K562 (cell line): ENCODE measurements around the gene TCOF1. TPM values are rescaled to one million over a fixed set of nuclear protein-coding genes. Genes with fewer than 3 reads are reported as not detected.
A peak's percentile ranks its signal among the peaks of the same experiment; 100 is the strongest.

Experiments
- BMI1 ChIP-seq: fragments of 150-350 bp; IDR thresholded peaks from 2 replicates; pipeline ENCODE4 v1.6.1; 2014; ENCODE audit warnings: low read length
- BRD9 ChIP-seq: fragments of 450-650 bp; IDR thresholded peaks from 2 replicates; pipeline ENCODE4 v1.6.1; 2018; ENCODE audit warnings: low read depth; ENCODE audit not compliant: partially characterized antibody
- CBFA2T2 ChIP-seq: fragments of 450-650 bp; conservative IDR thresholded peaks from 2 replicates; pipeline ENCODE4 v1.6.1; 2017; ENCODE audit warnings: mild to moderate bottlenecking
- CBX3 ChIP-seq, 2 experiments: IDR thresholded peaks; 1 replicate in 1 of 2; 2 replicates in 1 of 2; pipeline ENCODE4 v1.6.1; 2012; ENCODE audit warnings: inconsistent platforms in 2 of 2, low read length in 2 of 2, borderline replicate concordance in 1 of 2, control low read depth in 1 of 2
- CREM ChIP-seq: IDR thresholded peaks from 2 replicates; pipeline ENCODE4 v1.6.1; 2014; ENCODE audit warnings: antibody characterized with exemption, low read depth
- ETV5 ChIP-seq: sonication (generic); formaldehyde crosslinking; IDR thresholded peaks from 2 replicates; pipeline ENCODE4 v1.4.0; 2020; ENCODE audit warnings: low read depth, mild to moderate bottlenecking, missing genetic modification reagents
- HMG20B ChIP-seq: fragments of 250-450 bp; sonication (Bioruptor Pico); IDR thresholded peaks from 2 replicates; pipeline ENCODE4 v1.5.0; 2021; ENCODE audit warnings: mild to moderate bottlenecking
- MAFK ChIP-seq: IDR thresholded peaks from 2 replicates; pipeline ENCODE4 v1.6.1; 2011; ENCODE audit warnings: low read length, improper control_type of control experiment
- MTF1 ChIP-seq: fragments of 250-450 bp; sonication (Bioruptor Pico); IDR thresholded peaks from 2 replicates; pipeline ENCODE4 v1.9.0; 2021; ENCODE audit warnings: moderate library complexity, mild to moderate bottlenecking, inconsistent platforms, borderline replicate concordance
- MYBL2 ChIP-seq, 2 experiments: fragments of 450-650 bp in 1 of 2; sonication (generic) in 1 of 2; formaldehyde crosslinking in 1 of 2; IDR thresholded peaks; 2 replicates each; pipeline versions ENCODE4 v1.6.1 to v1.8.1; 2017 to 2022; ENCODE audit warnings: borderline replicate concordance in 1 of 2, inconsistent platforms in 1 of 2, low read depth in 1 of 2, mild to moderate bottlenecking in 1 of 2, missing genetic modification reagents in 1 of 2, moderate library complexity in 1 of 2
- MYC ChIP-seq, 2 experiments: fragments of 250-450 bp in 1 of 2; sonication (Bioruptor Pico) in 1 of 2; IDR thresholded peaks; 2 replicates each; pipeline versions ENCODE4 v1.5.1 to v1.6.1; 2012 to 2021; ENCODE audit warnings: low read depth in 2 of 2, borderline replicate concordance in 1 of 2, improper control_type of control experiment in 1 of 2, low read length in 1 of 2, mild to moderate bottlenecking in 1 of 2, moderate library complexity in 1 of 2
- NCOA1 ChIP-seq: fragments of 450-650 bp; IDR thresholded peaks from 2 replicates; pipeline ENCODE4 v1.6.1; 2016; ENCODE audit warnings: low read depth
- NCOA2 ChIP-seq, 2 experiments: fragments of 450-650 bp; IDR thresholded peaks; 2 replicates each; pipeline ENCODE4 v1.6.1; 2018; ENCODE audit warnings: mild to moderate bottlenecking in 2 of 2, moderate library complexity in 1 of 2; ENCODE audit not compliant: partially characterized antibody in 2 of 2
- NCOA4 ChIP-seq: fragments of 450-650 bp; IDR thresholded peaks from 2 replicates; pipeline ENCODE4 v1.6.1; 2018; ENCODE audit warnings: mild to moderate bottlenecking; ENCODE audit not compliant: partially characterized antibody
- NFXL1 ChIP-seq: fragments of 450-650 bp; formaldehyde crosslinking; IDR thresholded peaks from 2 replicates; pipeline ENCODE4 v1.4.0; 2021; ENCODE audit warnings: mild to moderate bottlenecking
- RFX5 ChIP-seq: IDR thresholded peaks from 2 replicates; pipeline ENCODE4 v1.6.1; 2011; ENCODE audit warnings: low read depth, mild to moderate bottlenecking, improper control_type of control experiment, low read length
- SREBF1 ChIP-seq: fragments of 150-350 bp; IDR thresholded peaks from 2 replicates; pipeline ENCODE4 v1.6.1; 2014; ENCODE audit warnings: antibody characterized with exemption, low read depth, low read length, borderline replicate concordance
- SRF ChIP-seq, 2 experiments: fragments of 250-450, 450-650 bp in 1 of 2; sonication (Bioruptor Pico) in 1 of 2; sonication (generic) in 1 of 2; formaldehyde crosslinking; IDR thresholded peaks; 2 replicates each; pipeline versions ENCODE4 v1.5.0 to v1.5.1; 2020 to 2022; ENCODE audit warnings: mild to moderate bottlenecking in 1 of 2, missing genetic modification reagents in 1 of 2
- SUPT5H ChIP-seq: fragments of 450-650 bp; IDR thresholded peaks from 2 replicates; pipeline ENCODE4 v1.6.1; 2016
- TEAD2 ChIP-seq: fragments of 450-650 bp; IDR thresholded peaks from 2 replicates; pipeline ENCODE4 v1.6.1; 2016; ENCODE audit warnings: missing genetic modification characterization, control low read depth, missing compliant biosample characterization
- polyA plus RNA-seq, 8 experiments: library from polyadenylated mRNA; depleted of rRNA in 4 of 8; stranded (reverse) in 5 of 8; unstranded in 3 of 8; fragments of >200 nt; fragmentation: Nextera tagmentation in 2 of 8; fragmentation: Illumina TruSeq in 1 of 8; extraction: Ambion mirVana in 2 of 8; extraction: Trizol in 1 of 8; gene quantifications; 2 replicates each; pipeline versions ENCODE4 v1.2.1 to v1.2.3, GENCODE V29; 2011 to 2014; ENCODE audit warnings: inconsistent platforms in 1 of 8, missing spikeins in 1 of 8
- total RNA-seq, 7 experiments: library from RNA; depleted of rRNA in 6 of 7; stranded (reverse); fragments of >200 nt in 6 of 7; fragmentation: Illumina TruSeq in 2 of 7; extraction: Trizol in 2 of 7; gene quantifications; 2 replicates each; pipeline versions ENCODE4 v1.2.1 to v1.2.3, GENCODE V29; 2011 to 2021; ENCODE audit warnings: low replicate concordance in 1 of 7
- TF ChIP-seq, protein P1 (sequence below): sonication (generic); formaldehyde crosslinking; IDR thresholded peaks from 2 replicates; pipeline ENCODE4 v1.5.0; 2020; ENCODE audit warnings: missing genetic modification reagents
- TF ChIP-seq, protein P2 (sequence below): fragments of 450-650 bp; formaldehyde crosslinking; IDR thresholded peaks from 2 replicates; pipeline ENCODE4 v1.4.0; 2022; ENCODE audit warnings: missing genetic modification characterization
- TF ChIP-seq, protein P3 (sequence below): fragments of 450-650 bp; conservative IDR thresholded peaks from 2 replicates; pipeline ENCODE4 v1.6.1; 2016; ENCODE audit warnings: missing genetic modification characterization, low read depth, mild to moderate bottlenecking, missing compliant biosample characterization, moderate library complexity

Gene TCOF1
- total and polyA plus RNA-seq, 9 of the 15 experiments (the other 6 are each of a cell fraction or from before 2014, with no cell fraction given): 9.8 to 134 (median 61.7) TPM

DNA sequence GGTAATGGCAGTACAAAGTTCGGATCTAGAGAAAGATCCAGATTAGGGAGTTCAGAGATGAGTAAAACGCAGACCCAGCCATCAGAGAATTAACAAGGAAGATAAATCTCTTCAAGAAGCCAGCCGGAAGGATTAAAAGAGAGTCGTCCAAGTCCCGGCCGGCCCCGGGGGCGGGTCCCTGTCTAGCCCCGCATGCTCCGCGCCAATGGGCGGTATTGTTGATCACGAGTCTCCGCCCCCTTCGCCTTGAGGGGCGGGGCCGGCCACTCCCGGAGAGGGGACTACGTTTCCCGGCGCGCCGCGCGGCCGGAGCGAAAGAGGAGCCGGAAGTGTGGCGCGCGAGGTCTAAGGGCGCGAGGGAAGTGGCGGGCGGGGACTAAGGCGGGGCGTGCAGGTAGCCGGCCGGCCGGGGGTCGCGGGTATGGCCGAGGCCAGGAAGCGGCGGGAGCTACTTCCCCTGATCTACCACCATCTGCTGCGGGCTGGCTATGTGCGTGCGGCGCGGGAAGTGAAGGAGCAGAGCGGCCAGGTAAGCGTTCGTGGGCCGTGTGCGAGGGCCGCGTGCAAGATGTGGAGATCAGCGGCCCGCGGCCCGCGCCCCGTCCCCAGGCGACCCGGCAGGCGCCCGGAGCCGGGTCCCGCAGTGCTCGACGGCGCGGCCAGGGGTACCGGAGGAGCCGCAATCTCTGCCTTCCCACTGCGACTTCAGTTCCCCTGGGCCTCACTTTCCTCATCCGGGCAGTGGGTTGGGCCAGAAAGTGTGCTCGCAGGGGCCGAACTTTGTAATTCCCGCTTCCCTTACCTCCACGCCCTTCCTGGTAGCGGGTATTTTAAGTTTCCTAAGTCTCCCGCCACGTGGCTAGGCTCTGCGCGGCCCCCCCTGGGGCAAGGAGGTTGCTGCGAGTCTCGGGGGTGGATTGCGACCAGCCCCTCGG, at the start of gene TCOF1 (continued):
- TF ChIP-seq, protein P1, sequence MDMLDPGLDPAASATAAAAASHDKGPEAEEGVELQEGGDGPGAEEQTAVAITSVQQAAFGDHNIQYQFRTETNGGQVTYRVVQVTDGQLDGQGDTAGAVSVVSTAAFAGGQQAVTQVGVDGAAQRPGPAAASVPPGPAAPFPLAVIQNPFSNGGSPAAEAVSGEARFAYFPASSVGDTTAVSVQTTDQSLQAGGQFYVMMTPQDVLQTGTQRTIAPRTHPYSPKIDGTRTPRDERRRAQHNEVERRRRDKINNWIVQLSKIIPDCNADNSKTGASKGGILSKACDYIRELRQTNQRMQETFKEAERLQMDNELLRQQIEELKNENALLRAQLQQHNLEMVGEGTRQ (CRISPR knock-in tag): peak; percentile 40; the same call in 1 of the 2 replicates
- TF ChIP-seq CREM (peak; percentile 82), MYC (IDR thresholded peaks at IDR 0.05; ENCODE audit: low read depth, low read length) (peak; percentile 72), MYC (CRISPR knock-in tag; IDR thresholded peaks at IDR 0.05; ENCODE audit: borderline replicate concordance, low read depth) (peak; percentile 70; the same call in 1 of the 2 replicates), ETV5 (peak; percentile 43; the same call in 1 of the 2 replicates), CBFA2T2 (no peak), SUPT5H (peak; percentile 82), MAFK (no peak), BRD9 (no peak), NCOA2 (IDR thresholded peaks at IDR 0.05; ENCODE audit: partially characterized antibody in 2 of 2) (no peak), MTF1 (CRISPR knock-in tag) (no peak), BMI1 (no peak), NCOA4 (no peak), SREBF1 (peak; percentile 60; the same call in 1 of the 2 replicates), HMG20B (no peak), MYBL2 (IDR thresholded peaks at IDR 0.05; ENCODE audit: low read depth) (no peak), MYBL2 (CRISPR knock-in tag; IDR thresholded peaks at IDR 0.05; ENCODE audit: borderline replicate concordance) (no peak), CBX3 (IDR thresholded peaks at IDR 0.05; ENCODE audit: borderline replicate concordance in 1 of 2, low read length in 2 of 2) (no peak), NCOA1 (no peak), NFXL1 (CRISPR knock-in tag) (no peak), SRF (CRISPR knock-in tag; IDR thresholded peaks at IDR 0.05) (no peak; a peak in 1 of 4 replicates), RFX5 (no peak), TEAD2 (tag) (no peak)
- TF ChIP-seq, protein P2, sequence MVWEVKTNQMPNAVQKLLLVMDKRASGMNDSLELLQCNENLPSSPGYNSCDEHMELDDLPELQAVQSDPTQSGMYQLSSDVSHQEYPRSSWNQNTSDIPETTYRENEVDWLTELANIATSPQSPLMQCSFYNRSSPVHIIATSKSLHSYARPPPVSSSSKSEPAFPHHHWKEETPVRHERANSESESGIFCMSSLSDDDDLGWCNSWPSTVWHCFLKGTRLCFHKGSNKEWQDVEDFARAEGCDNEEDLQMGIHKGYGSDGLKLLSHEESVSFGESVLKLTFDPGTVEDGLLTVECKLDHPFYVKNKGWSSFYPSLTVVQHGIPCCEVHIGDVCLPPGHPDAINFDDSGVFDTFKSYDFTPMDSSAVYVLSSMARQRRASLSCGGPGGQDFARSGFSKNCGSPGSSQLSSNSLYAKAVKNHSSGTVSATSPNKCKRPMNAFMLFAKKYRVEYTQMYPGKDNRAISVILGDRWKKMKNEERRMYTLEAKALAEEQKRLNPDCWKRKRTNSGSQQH: no peak
- TF ChIP-seq, protein P3, sequence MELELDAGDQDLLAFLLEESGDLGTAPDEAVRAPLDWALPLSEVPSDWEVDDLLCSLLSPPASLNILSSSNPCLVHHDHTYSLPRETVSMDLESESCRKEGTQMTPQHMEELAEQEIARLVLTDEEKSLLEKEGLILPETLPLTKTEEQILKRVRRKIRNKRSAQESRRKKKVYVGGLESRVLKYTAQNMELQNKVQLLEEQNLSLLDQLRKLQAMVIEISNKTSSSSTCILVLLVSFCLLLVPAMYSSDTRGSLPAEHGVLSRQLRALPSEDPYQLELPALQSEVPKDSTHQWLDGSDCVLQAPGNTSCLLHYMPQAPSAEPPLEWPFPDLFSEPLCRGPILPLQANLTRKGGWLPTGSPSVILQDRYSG (tag): no peak
